Measurements from ENCODE around the gene GGA3.

GGA3 gene, protein sequence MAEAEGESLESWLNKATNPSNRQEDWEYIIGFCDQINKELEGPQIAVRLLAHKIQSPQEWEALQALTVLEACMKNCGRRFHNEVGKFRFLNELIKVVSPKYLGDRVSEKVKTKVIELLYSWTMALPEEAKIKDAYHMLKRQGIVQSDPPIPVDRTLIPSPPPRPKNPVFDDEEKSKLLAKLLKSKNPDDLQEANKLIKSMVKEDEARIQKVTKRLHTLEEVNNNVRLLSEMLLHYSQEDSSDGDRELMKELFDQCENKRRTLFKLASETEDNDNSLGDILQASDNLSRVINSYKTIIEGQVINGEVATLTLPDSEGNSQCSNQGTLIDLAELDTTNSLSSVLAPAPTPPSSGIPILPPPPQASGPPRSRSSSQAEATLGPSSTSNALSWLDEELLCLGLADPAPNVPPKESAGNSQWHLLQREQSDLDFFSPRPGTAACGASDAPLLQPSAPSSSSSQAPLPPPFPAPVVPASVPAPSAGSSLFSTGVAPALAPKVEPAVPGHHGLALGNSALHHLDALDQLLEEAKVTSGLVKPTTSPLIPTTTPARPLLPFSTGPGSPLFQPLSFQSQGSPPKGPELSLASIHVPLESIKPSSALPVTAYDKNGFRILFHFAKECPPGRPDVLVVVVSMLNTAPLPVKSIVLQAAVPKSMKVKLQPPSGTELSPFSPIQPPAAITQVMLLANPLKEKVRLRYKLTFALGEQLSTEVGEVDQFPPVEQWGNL

DNA sequence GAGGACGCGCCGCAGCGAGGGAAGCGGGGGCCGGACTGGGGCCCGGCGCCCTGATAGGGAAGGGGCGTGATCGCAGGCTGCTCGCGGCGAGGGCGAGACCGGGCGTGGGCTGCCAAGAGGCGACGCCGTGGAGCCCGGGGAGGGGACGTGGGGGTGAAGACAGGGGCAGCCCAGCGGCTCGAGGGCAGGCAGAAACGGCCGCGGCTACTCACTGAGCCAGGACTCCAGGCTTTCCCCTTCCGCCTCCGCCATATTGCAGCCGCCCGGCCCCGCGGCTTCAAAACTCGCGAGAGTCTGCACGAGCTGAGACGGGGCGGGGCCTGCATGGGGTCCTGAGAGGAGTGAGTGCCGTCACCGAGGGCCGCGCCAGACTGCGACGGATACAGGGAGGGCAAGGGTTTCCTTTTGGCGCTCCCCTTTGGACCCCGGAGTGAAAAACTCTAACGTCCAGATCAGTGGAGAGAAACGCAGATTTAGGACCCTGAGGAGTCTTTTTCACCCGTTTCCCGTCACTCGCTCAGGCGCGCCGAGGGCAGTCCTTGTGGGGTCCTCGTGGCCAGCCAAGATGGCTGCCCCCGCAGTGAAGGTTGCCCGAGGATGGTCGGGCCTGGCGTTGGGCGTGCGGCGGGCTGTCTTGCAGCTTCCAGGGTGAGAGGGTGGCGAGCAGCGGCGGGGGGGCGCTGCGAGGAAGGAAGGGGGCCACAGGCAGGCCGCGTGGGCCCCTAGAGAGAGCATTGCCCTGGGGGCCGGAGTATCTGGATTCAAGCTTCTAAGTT, at the start of gene GGA3, which contains the start of gene MRPS7:
Gene GGA3, minus strand, starts transcription at position 271 of the 776 bp plus-strand sequence. Its CDS starts 19 bp downstream, at position 252.
Gene MRPS7, plus strand, starts transcription at position 544 of the 776 bp plus-strand sequence. Its CDS starts 22 bp downstream, at position 566.
- DNase-seq (ENCODE audit: low read depth, low spot score) = no peak
- ChIA-PET CTCF (interaction anchor here (0.8 to 4.8 kb wide), 13 partner anchors 10 to 151 kb away, joined by 3 to 135 read pairs (median 5); partner anchors contain the start of gene MIF4GD), POLR2A (interaction anchor here (1.4 to 2.5 kb wide), 5 partner anchors 9 to 227 kb away, joined by 3 to 25 read pairs (median 7); partner anchors contain the start of genes MIF4GD and SLC25A19)
- TF ChIP-seq, protein P1, sequence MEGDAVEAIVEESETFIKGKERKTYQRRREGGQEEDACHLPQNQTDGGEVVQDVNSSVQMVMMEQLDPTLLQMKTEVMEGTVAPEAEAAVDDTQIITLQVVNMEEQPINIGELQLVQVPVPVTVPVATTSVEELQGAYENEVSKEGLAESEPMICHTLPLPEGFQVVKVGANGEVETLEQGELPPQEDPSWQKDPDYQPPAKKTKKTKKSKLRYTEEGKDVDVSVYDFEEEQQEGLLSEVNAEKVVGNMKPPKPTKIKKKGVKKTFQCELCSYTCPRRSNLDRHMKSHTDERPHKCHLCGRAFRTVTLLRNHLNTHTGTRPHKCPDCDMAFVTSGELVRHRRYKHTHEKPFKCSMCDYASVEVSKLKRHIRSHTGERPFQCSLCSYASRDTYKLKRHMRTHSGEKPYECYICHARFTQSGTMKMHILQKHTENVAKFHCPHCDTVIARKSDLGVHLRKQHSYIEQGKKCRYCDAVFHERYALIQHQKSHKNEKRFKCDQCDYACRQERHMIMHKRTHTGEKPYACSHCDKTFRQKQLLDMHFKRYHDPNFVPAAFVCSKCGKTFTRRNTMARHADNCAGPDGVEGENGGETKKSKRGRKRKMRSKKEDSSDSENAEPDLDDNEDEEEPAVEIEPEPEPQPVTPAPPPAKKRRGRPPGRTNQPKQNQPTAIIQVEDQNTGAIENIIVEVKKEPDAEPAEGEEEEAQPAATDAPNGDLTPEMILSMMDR (IDR thresholded peaks at IDR 0.05; ENCODE audit: insufficient read depth, low read length, missing control alignments) = no peak
- peak within 1 kb of the TSS; percentile 93 for H3K4me3 ChIP-seq (ENCODE audit: low read depth, low read length)

DNA sequence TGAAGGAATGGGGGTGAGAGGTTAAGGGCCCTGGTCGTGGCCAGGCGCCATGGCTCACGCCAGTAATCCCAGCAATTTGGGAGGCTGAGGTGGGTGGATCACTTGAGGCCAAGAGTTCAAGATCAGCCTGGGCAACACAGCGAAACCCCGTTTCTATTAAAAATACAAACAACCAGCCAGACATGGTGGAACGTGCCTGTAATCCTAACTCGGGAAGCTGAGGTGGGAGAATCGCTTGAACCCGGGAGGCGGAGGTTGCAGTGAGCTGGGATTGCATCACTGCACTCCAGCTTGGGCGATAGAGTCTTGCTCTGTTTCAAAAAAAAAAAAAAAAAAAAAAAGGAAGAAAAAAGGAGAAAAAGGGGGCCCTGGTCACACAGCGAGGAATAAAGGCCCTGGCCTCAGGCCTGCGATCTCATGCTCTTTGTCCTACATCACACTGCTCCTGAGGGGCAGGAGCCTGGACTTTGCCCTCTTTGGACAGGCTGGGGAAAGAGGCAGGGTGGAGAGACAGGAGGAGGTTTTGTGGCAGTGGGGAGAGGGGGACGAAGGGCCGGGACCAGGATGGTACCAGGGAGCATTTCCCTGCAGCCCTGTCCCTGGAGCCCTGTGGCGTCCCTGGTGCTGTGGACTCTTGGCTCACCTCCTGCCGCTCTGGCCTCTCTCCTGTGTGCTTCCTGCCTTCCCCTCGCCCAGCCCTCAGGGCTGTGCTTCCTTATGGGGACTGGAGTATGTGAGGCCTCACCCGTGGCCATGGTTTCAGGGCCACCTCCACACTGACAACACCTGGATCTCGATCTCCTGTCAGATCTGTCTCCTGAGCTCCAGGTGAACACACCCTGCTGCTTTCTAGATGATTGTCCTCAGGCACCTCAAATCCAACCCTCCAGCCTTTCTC, 47.6 kb upstream of the GGA3 start:
- ChIA-PET POLR2A (no interaction called here), CTCF (interaction anchor here (5.9 kb wide), 1 partner anchor 13 kb away, joined by 41 read pairs; no protein-coding TSS in a partner anchor)
- no peak for DNase-seq (ENCODE audit: low read depth, low spot score)
- no peak overlapping the region for H3K4me3 ChIP-seq (ENCODE audit: low read depth, low read length)
- TF ChIP-seq, protein P1 (IDR thresholded peaks at IDR 0.05; ENCODE audit: insufficient read depth, low read length, missing control alignments) = no peak

DNA sequence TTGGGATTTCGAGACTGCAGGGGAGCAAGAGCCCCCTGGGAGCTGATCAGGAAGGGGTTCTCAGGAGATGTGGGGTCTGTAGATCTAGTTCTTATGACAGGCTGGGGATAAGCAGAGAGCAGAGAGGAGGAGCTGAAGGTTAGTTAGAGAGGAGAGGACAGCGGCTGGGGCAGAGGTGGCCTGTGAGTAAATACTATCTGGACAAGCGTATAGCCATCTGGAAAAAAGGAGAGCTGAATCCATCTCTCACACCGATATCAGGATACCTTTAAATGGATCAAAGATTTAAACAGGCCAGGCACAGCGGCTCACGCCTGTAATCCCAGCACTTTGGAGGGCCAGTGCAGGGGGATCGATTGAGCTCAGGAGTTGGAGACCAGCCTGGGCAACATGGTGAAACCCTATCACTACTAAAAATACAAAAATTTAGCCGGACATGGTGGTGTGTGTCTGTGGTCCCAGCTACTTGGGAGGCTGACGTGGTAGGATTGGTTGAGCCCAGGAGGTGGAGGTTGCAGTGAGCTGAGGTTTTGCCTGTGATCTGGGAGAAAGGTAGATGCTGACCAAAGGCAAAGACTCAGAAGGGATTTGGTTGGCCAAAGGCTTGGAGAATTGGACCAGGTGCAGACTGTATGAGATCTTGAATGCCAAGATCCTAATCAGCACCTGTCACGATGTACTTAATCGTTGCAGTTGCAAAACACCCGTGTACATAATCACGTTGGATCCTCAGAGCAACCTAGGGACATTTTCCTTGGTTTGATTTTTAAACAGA, 46.7 kb upstream of the GGA3 start:
- TF ChIP-seq, protein P1 (IDR thresholded peaks at IDR 0.05; ENCODE audit: insufficient read depth, low read length, missing control alignments) = no peak
- DNase-seq (ENCODE audit: low read depth, low spot score) = no peak
- POLR2A ChIA-PET = no interaction called here
- H3K4me3 ChIP-seq (ENCODE audit: low read depth, low read length) = no peak overlapping the region
- CTCF ChIA-PET = interaction anchor here (5.9 kb wide), 1 partner anchor 13 kb away, joined by 41 read pairs; no protein-coding TSS in a partner anchor

DNA sequence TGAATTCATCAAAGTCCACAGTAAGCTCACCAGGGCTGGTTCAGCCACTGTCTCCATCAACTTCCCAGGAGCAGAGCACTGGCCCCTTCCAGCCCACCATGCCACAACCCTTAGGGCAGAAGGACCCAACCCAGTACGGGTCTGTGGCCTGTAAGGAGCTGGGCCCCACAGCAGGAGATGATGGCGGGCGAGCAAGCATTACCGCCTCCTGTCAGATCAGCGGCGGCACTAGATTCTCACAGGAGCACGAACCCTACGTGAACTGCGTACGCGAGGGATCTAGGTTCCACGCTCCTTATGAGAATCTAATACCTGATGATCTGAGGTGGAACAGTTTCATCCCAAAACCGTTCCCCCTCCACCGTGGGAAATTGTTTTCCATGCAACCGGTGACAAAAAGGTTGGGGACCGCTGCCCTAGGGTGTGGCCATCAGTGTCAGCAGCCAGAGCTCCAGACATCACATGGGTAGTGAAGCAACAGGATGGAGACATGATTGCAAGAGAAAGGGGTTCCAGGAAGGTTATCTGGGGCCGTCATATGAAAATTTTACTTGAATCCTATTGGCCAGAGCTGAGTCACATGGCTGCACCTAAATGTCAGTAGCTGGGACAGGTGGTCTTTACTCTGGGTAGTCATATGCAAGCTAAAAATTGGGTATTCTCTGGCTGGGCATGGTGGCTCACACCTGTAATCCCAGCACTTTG, 40.2 kb upstream of the GGA3 start:
- ChIA-PET POLR2A (interaction anchor here (1.0 kb wide), 1 partner anchor 12 kb away, joined by 3 read pairs; the partner anchor contains the start of gene SLC25A19), CTCF (interaction anchor here (1.0 to 9.2 kb wide), 2 partner anchors 11 to 21 kb away, joined by 4 to 46 read pairs; no protein-coding TSS in a partner anchor)
- H3K4me3 ChIP-seq (ENCODE audit: low read depth, low read length) = no peak overlapping the region
- no peak for DNase-seq (ENCODE audit: low read depth, low spot score)
- TF ChIP-seq, protein P1 (IDR thresholded peaks at IDR 0.05; ENCODE audit: insufficient read depth, low read length, missing control alignments) = no peak
